ENCODE data around the gene HTR4. TPM values are rescaled to one million over a fixed set of nuclear protein-coding genes. Genes with fewer than 3 reads are reported as not detected.
A peak's percentile ranks its signal among the peaks of the same experiment; 100 is the strongest.

Gene HTR4
- total RNA-seq, 6 experiments from 2014 or later = not detected

GRCh38 chr5:148452499-148453193 is 201.7 kb downstream of the HTR4 start:
- Mint-ChIP-seq H3K4me1 (ENCODE audit: low read depth) (no peaks in the 10 kb centered on the region), H3K36me3 (ENCODE audit: low read depth) (no peaks in the 10 kb centered on the region), H3K27me3 (ENCODE audit: insufficient read depth) (peaks cover 13% of the 10 kb centered on the region), H3K27ac (no peak overlapping the region), H3K4me3 (no peak overlapping the region), H3K9me3 (no peaks in the 10 kb centered on the region)
- no peak for DNase-seq
- TF ChIP-seq CTCF (IDR thresholded peaks at IDR 0.05) = no peak

- H3K4me1 Mint-ChIP-seq (ENCODE audit: low read depth) = no peaks in the 10 kb centered on the region
- H3K9me3 Mint-ChIP-seq = no peaks in the 10 kb centered on the region
- H3K27me3 Mint-ChIP-seq (ENCODE audit: insufficient read depth) = peaks cover 5% of the 10 kb centered on the region
- no peak overlapping the region for H3K4me3 Mint-ChIP-seq
- H3K27ac Mint-ChIP-seq = no peak overlapping the region
- no peak for TF ChIP-seq CTCF (IDR thresholded peaks at IDR 0.05)
- DNase-seq = no peak
- H3K36me3 Mint-ChIP-seq (ENCODE audit: low read depth) = no peaks in the 10 kb centered on the region; the same call in 1 of the 2 replicates
Measured at GRCh38 chr5:148446611-148447010, 207.7 kb downstream of the HTR4 start.

GRCh38 chr5:148445578-148445977 is 208.7 kb downstream of the HTR4 start:
- Mint-ChIP-seq H3K4me1 (ENCODE audit: low read depth) (no peaks in the 10 kb centered on the region), H3K27ac (no peak overlapping the region), H3K36me3 (ENCODE audit: low read depth) (peaks cover 1% of the 10 kb centered on the region; the same call in 1 of the 2 replicates), H3K27me3 (ENCODE audit: insufficient read depth) (peaks cover 4% of the 10 kb centered on the region), H3K9me3 (no peaks in the 10 kb centered on the region), H3K4me3 (no peak overlapping the region)
- no peak for DNase-seq
- TF ChIP-seq CTCF (IDR thresholded peaks at IDR 0.05) = no peak

GRCh38 chr5:148443998-148444397 is 210.3 kb downstream of the HTR4 start:
- DNase-seq = peak; percentile 58
- peaks cover 7% of the 10 kb centered on the region; the same call in 1 of the 2 replicates for H3K36me3 Mint-ChIP-seq (ENCODE audit: low read depth)
- no peaks in the 10 kb centered on the region for H3K4me1 Mint-ChIP-seq (ENCODE audit: low read depth)
- no peak overlapping the region for H3K27ac Mint-ChIP-seq
- H3K4me3 Mint-ChIP-seq = no peak overlapping the region
- TF ChIP-seq CTCF (IDR thresholded peaks at IDR 0.05) = peak; percentile 93
- H3K9me3 Mint-ChIP-seq = no peaks in the 10 kb centered on the region
- peaks cover 2% of the 10 kb centered on the region for H3K27me3 Mint-ChIP-seq (ENCODE audit: insufficient read depth)

GRCh38 chr5:148443241-148443640 is 211.1 kb downstream of the HTR4 start:
- peaks cover 2% of the 10 kb centered on the region for H3K27me3 Mint-ChIP-seq (ENCODE audit: insufficient read depth)
- H3K4me3 Mint-ChIP-seq = no peak overlapping the region
- no peak for TF ChIP-seq CTCF (IDR thresholded peaks at IDR 0.05)
- H3K27ac Mint-ChIP-seq = no peak overlapping the region
- no peaks in the 10 kb centered on the region for H3K9me3 Mint-ChIP-seq
- peaks cover 10% of the 10 kb centered on the region for H3K36me3 Mint-ChIP-seq (ENCODE audit: low read depth)
- H3K4me1 Mint-ChIP-seq (ENCODE audit: low read depth) = no peaks in the 10 kb centered on the region
- no peak for DNase-seq
